Stimulated activated CD4-positive, alpha-beta T cell treated with anti-CD3 and anti-CD28 coated beads, Interleukin-12 subunit alpha, Interleukin-12 subunit beta, amount 100 ng/mL, for 4 hours (primary cell): ENCODE measurements around the gene BLMH.

Source experiments
- DNase-seq: peaks from one replicate; pipeline ENCODE4 v3.0.0-alpha.2; 2020

The BLMH gene

DNA sequence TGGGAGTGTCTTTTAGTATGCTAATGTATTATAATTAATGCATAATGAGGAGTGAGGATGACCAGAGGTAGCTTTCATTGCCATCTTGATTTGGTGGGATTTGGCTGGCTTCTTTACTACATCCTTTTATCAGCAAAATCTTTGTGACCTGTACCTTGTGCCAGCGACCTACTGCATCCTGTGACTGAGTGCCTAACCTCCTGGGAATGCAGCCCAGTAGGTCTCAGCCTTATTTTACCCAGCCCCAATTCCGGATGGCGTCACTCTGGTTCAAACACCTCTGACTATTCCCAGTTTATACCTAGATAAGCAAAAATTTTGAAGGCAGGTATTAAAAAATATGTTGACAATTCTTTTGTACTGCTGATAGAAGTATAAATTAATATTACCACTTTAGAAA, 10.5 kb upstream of the BLMH start:
- no peak for DNase-seq

DNA sequence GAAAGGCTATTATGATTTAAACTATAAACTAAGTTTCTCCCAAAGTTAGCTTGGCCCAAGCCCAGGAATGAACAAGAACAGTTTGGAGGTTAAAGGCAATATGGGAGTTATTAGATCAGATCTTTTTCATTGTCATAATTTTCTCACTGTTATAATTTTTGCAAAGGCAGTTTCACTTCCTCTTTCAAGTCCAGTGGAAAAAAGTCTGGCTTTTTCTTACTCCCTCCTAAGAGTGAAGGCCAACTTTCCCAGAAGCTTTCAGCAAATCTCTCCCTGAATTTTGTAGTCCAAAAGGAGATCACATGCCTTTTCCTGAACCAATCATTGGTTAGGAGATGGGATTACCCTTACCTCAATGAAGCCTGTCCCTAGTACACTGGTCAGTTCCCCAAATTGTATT, 9.1 kb upstream of the BLMH start:
- DNase-seq, result no peak

DNA sequence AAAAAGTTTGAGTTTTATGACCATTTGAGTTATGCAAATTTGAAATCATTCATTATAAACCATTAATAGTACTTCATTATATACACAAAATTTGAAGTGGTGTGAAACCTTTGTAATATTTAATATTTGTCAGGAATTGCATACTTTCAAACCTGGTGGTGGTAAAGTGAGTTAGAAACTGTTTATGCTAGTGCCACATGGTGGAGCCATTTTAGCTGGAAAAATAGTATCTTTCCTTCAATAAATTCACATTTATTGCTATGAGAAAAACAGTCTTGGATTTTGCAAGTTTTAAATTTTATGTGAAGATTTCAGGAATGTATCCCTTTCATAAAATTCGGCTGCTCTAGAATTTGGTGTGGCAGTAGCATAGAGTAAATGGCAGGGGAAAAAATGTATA, 7.3 kb upstream of the BLMH start:
- DNase-seq, result no peak

DNA sequence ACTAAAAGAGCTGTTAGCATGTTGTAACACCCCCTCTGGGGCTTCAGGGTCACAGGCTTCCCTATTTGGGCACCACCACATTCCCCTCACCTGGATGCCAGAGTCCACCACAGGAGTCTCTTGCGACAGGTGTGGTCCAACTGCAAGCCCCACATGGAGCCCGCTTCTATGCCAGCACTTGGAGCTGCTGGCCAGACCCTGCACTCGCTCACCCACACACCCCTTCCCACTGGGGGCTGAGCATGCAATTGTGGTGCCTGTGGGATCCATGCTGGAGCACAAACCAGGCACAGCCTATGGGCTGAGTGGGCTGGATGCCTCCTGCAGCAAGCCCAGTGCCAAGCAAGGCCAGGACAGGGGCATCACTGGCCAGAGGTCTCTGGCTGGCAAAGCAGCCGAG, 6.0 kb upstream of the BLMH start:
- DNase-seq, result no peak

DNA sequence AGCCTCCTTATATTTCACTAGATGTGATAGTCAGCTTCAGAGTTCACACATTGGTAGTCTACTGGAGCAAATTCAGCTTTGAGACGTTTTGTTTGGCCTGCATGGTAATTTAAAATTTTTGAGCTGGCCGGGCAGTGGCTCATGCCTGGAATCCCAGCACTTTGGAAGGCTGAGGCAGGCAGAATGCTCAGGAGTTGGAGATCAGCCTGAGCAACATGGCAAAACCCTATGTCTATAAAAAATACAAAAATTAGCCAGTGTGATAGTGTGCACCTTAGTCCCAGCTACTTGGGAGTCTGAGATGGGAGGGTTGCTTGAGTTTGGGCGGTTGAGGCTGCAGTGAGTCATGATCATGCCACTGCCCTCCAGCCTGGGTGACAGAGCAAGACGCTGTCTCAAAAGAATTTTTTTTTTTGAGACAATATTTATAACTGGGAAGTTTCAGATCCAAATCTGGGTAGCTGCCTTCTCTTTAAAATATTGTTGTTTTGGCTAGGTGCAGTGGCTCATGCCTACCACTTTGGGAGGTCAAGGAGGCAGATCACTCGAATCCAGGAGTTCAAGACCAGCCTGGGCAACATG, 4.8 kb upstream of the BLMH start:
- no peak for DNase-seq

GRCh38 chr17:30292286-30292858, 628 bp upstream of the BLMH start:
- DNase-seq, result no peak

GRCh38 chr17:30290696-30291542, 825 bp downstream of the BLMH start:
- peak; percentile 28 for DNase-seq

- no peak for DNase-seq
Observed at GRCh38 chr17:30290077-30290476, 1.7 kb downstream of the BLMH start.

DNA sequence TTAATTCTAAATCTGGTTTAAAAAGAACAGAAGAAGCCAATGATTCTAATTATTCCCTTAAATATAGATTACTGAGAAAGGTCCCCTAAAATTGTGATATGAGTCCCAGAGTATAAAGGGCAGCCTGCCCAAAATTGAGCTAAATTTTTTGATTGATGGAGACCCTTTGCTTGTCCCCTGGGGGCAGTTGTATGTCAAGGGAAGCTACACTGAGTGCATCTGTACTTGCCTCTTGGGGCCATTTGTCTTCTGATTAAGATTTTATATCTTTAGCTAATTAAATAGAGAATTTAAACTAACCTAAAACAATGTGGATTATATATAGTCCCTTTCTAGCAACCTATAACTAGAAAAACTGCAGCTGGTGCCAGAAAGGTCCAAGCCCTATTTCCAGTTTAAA, 12.6 kb downstream of the BLMH start:
- DNase-seq, result no peak

DNA sequence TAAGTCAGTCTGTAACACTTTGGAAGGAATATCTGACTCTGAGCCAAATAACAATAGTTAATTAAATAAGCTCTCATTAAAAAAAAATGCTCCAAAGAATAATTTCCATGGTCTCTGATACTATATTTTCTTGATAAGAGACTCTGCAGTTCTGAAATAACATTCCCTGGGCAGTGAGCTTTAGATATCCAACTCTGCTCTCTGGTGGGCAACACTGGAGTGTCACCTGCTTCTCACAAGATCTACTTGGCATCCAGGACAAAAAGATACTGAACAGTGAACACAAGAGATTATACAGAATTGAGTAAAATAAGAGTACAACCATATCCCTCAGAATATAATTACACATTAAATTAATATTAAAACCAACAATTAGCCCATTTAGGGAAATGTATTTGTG, 13.7 kb downstream of the BLMH start:
- no peak for DNase-seq

DNA sequence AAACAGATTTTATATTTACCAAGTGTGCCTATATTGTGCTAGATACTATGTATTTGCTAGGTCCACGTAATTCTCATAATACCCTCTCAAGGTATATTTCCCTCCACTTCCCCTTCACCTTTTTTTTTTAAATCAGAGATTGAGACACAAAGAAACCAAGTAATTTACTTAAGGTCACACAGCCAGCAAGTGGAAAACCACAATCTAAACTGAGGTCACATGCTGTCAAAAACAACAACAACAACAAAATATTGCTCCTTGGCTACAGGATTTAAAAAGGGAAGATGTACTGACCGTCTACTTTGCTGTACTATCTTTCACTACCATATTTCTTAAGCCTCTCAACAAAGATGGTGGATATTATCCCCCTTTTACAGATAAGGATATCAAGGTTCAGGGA, 15.8 kb downstream of the BLMH start:
- DNase-seq, result no peak

- no peak for DNase-seq
Observed at GRCh38 chr17:30274887-30275286, 16.9 kb downstream of the BLMH start.

GRCh38 chr17:30273373-30273772, 18.4 kb downstream of the BLMH start:
- no peak for DNase-seq

DNA sequence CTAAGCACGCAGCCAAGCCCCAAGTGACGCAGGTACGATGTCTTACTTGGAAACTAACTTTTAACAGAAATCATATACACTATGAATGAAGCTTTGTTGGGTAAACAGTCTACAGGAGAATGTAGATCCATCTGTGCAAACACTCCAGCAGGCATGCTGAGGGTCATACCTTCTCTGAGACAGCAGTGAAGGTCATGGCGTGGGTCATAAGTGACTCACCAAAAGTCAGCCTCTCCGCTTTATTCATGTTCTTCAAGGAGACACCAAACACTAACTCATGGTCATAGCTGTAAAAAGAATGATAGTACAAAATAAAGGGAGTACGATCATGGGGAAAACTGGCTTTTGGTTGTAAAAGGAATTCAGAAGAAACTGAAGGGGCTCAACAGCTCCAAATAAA, 20.6 kb downstream of the BLMH start:
- no peak for DNase-seq

DNA sequence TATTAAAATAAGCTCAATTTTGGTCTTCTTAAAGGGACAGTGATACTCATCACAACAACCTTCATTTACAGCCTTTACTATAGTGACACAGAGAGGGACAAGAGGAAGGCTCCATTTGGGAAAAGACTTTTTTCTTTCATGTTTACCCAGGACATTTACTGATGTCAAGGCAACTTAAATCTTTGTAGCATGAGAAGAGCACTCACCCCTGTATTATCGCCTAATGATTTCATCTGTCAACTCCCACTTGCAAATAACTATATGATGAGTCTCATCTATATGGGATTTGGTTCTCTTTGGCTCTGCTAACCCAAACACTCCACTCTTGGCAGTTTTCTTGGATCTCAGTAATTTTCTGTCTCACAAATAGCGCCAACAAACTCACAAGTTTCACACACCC, 24.1 kb downstream of the BLMH start:
- no peak for DNase-seq

DNA sequence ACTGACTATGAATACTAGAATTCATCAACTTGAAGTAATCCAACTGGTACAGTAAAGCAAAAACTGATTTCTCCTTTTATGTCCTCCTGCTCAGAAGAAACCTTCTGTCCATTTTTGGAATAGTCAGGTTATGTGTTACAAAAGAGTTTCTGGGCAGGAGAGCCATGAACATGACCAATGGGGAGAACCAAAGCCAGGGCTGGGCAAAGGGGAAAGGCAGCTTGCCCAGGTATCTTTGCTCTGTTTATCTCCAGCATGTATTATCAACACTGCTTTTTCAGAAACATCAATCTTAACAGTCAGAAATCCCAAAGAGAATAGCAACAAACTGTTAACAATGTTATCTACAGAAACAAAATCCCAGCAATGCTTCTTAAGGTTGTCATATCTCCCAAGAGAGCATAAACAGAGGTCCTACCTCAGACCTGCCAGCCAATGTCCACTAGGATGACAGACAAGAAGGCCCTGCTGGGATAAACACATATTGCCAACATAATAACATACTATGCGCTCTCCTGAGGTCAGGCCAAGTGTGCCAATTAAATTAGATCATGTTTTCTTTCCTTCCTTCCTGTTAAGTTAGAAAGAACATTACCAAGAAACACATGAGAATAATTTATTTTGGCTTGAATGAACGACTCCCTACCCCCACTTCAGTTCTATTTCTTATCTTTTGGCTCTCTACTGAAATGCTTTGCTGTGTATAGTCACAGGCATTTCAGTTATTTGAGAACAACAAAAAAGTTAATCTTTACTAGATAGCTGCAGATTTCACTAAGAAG, 28.0 kb downstream of the BLMH start:
- DNase-seq, result no peak

DNA sequence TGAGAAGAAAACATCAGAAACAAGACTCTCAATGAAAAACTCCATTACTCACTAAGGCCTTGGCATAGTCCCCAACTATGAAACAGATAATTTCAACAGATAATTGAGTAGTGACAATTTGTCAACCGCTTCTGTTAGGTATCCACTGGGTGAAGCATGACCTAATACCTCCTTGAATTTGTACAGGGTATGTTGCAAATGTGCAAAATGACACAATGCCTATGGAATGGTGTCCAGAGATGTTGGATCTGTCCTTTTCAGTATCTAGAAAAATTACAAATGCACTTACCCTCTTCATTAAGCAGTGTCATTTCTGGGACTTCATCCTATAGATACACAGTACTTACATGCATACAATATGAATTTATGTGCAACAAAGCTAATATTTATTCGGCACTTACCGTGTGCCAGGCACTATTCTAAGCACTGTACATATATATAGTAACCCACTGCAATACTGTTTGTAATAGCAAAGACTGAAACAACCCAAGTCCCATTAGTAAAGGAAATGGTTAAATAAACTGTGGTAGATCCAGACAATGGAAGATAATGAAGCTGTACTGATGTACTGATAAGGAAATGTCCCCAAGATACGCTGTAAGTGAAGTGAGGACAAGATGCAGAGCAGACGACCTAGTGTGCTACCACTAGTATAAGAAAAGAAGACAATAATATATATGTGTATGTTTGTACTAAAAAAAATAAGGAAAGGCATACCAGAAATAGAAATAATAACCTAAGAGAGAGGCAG, 34.8 kb downstream of the BLMH start:
- no peak for DNase-seq

- no peak for DNase-seq
Observed at GRCh38 chr17:30254150-30254549, 37.6 kb downstream of the BLMH start.

DNA sequence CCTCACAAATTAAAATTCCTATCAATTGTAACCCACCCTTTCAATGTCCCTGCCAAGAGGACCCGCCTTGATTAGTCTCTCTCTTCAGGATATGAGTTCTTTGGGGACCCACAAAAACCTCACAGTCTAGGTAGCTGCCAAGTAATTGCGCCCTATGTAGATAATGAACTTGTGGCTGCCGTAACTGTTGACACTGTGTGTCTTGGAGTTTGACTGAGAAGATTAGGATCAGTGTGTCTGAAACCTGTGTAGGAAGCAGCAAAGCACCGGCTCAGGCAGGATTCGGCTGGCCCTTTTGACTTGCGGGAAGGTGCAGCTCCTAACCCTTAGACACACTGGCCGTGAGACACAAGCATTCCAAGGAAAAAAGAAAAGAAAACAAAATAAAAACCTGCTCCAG, 38.4 kb downstream of the BLMH start:
- no peak for DNase-seq

DNA sequence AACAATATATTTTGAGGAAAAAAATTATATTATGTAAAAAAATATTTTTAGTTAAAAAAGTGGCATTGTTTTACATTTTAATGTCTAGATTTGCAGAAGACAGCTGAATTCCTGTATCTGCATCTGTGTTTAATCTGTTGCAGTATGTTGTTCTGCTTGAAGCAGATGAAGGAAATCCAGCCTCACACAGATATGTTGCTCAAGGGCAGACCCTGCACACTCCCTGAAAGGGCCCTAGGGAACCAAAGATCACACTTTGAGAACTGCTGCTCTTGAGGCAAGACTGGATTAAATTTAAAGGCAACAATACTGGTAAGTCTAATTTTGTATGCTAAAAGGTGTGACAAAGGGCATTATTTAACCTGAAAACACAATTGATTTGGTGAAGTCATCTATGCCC, 39.8 kb downstream of the BLMH start:
- no peak for DNase-seq

DNA sequence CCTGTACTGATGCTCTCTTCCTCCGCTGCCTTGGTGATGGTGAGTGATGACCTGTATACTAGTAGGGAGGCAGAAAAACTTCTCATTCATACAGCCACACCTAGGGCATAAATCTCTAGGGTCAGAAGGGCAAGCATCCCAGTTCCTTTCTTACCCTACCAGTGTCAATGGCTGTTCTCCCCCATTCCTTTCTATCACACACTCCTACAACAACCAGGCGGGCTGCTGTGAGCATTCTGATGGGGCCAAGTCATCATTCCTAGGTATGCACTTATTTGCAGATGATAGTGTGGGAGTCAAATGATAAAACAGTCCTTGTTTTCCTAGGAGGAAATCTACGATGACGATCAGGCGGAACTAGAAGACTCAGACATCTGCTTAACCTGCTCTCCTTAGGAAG, 42.3 kb downstream of the BLMH start:
- DNase-seq, result no peak

DNA sequence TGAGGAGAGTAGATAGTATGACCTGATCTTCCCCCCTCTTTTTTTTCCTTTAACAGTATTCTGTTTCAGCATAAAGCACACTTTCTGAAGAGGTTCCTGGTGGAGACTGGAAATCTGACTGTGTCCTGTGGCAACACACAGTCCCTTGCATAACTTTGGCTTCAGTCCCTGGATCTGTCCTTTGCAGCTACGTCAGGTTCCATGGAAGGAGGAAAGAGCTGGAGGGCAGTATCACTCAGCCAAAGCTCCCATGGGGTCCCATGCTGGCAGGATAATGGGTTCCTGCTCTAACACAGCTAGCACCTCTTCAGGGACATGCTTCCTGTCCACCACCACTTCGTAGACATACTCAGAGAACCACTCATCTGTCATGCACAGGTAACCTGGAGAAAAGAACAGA, 43.0 kb downstream of the BLMH start:
- DNase-seq, result no peak

DNA sequence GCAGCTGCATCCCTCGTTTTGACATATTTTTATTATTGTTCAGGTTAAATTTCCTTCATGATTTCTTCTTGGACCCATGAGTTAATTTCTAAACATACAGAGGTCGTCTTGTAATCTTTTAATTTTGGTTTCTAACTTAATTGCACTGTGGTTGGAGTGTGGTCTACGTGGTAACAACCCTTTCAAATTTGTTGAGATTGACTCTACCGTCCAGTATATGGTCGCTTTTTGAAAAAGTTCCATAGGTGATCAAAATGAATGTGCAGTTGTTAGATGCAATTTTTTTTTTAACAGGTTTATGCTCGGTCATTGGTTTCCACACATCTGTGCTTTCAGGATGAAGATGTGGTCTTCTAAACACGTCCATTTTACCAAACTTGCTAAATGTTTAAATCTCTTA, 45.3 kb downstream of the BLMH start:
- DNase-seq, result no peak
